Duodenal mucosa (tissue), 2 donors: ENCODE measurements around the gene AFF4.
A peak's percentile ranks its signal among the peaks of the same experiment; 100 is the strongest.

Source experiments
- H3K27ac ChIP-seq: one replicate; pipeline ENCODE4 v1.7.0; 2013; ENCODE audit warnings: low read depth, low read length
- H3K27me3 ChIP-seq, 2 donors: one replicate each; pipeline ENCODE4 v1.7.0; 2013; ENCODE audit warnings: low read length in 2 of 2, control low read depth in 1 of 2; ENCODE audit not compliant: insufficient read depth in 2 of 2, control insufficient read depth in 1 of 2
- H3K36me3 ChIP-seq, 2 donors: one replicate each; pipeline ENCODE4 v1.7.0; 2013; ENCODE audit warnings: low read length in 2 of 2, control low read depth in 1 of 2; ENCODE audit not compliant: insufficient read depth in 2 of 2, control insufficient read depth in 1 of 2
- H3K4me1 ChIP-seq, 2 donors: one replicate each; pipeline ENCODE4 v1.7.0; 2013; ENCODE audit warnings: low read length in 2 of 2, control low read depth in 1 of 2; ENCODE audit not compliant: insufficient read depth in 2 of 2, control insufficient read depth in 1 of 2
- H3K4me3 ChIP-seq, 2 donors: one replicate each; pipeline ENCODE4 v1.7.0; 2013; ENCODE audit warnings: low read length in 2 of 2, low read depth in 1 of 2
- H3K9ac ChIP-seq, 2 donors: one replicate each; pipeline ENCODE4 v1.7.0; 2013; ENCODE audit warnings: low read length in 2 of 2, low read depth in 1 of 2
- H3K9me3 ChIP-seq, 2 donors: one replicate each; pipeline ENCODE4 v1.7.0; 2013; ENCODE audit warnings: low read length in 2 of 2, control low read depth in 1 of 2; ENCODE audit not compliant: control insufficient read depth in 1 of 2

Gene AFF4

DNA sequence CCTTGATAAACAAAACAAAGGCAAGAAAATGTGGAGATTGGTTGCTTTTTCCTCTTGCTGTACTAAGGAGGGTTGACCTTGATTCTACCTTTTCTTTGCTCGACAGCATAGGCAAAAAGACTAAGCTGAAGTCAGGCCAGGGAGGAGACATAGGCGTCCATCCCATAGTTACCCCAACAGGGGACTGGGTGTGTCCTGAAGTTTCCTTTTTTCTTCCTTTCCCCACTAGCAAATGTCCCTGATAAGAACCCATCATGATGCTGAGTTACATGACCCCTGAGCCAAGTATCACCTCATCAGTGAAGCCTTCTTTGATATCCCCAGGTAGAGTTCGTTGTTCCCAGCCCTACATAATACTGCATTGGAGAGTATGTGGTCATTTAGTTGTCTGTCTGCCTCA is 123.1 kb downstream of the AFF4 start:
- peaks cover 32 to 37% of the 10 kb centered on the region in 2 donors for H3K4me1 ChIP-seq
- no peak overlapping the region for H3K4me3 ChIP-seq
- no peaks in the 10 kb centered on the region for H3K27me3 ChIP-seq
- H3K27ac ChIP-seq, result no peak overlapping the region
- H3K9me3 ChIP-seq, result no peaks in the 10 kb centered on the region
- no peaks in the 10 kb centered on the region for H3K36me3 ChIP-seq
- no peak overlapping the region for H3K9ac ChIP-seq

DNA sequence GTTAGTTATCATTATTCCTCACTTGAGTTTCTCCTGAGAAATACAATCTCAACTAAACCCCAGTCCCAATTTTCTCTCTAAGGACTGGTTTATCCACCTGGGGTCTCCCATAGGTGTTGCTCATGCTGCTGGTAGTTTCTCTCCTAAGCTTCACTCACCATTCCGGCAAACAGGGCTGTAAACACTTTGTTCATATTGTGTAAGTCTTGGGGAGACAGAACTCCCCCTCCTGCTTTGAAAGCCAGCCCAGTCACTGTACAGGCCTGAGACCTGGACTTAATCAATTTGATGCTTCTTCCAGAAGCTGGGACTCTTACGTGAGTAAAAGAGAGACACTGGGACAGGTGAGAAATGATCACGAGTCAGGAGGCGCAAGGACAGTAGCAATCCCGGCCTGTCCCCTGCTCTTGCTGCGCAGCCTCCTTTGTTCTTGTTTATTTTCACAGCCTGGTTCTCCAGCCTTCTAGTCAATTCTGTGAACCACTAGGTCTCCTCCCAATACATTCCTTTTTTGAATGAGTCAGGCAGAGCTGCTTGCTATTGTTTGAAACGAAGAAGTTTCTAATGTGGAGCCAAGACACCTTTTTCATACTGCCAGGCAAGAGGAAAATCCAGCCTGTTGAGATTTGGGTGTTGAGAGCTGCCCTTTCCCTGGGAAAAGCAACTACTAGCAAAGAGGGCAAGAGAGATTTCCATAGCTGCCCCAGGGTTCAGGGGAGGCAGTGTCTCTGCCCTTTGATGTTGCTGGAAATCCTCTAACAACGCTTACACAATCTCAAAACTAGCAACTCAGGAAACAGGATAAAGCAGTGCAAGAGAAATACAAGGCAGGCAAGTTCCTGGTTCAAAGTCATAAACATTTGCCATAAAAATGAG is 123.8 kb downstream of the AFF4 start:
- H3K27me3 ChIP-seq, result no peaks in the 10 kb centered on the region
- no peak overlapping the region for H3K4me3 ChIP-seq
- no peaks in the 10 kb centered on the region for H3K36me3 ChIP-seq
- H3K9me3 ChIP-seq, result no peaks in the 10 kb centered on the region
- H3K9ac ChIP-seq, result peak overlapping the region in 1 of 2 donors; percentile 14
- H3K4me1 ChIP-seq, result peaks cover 32 to 37% of the 10 kb centered on the region in 2 donors
- peak overlapping the region; percentile 37 for H3K27ac ChIP-seq

DNA sequence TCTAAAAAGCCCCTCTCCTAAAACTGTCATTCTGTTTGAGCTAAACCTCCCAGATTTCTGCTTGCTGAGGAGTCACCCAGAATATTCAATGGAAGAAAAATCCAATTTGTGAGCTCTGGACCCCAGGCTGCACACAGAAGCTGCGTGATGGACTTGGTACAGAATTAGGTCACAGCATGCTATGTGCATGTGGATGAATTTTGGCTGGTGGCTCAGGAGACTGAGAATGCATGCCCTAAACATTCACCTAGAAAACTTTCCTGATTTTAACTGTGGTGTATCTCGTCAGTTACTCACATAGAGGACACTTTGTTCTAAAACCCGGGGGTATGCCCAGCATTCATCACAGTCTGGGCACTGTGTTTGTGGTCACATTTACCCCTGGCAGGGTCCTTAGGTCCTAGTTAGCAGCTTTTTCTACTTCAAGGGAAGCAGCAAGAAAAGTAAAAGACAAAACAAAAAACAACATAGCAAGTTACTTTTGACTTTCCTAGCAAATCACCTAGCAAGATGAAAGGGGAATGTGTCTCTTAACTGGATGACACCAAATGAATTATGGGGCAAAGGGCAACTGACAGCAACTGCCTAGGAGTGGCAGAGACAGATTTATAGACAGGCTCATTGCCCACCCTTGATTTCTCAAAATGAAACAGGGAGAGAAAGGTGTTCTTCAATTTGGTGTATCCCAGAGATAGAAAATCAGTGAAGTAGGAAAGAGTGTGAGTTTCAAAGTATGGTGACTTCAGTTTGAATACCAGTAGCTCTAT is 124.7 kb downstream of the AFF4 start:
- no peak overlapping the region for H3K27ac ChIP-seq
- H3K4me1 ChIP-seq, result peaks cover 32 to 37% of the 10 kb centered on the region in 2 donors
- H3K36me3 ChIP-seq, result no peaks in the 10 kb centered on the region
- H3K27me3 ChIP-seq, result no peaks in the 10 kb centered on the region
- H3K4me3 ChIP-seq, result no peak overlapping the region
- no peak overlapping the region for H3K9ac ChIP-seq
- no peaks in the 10 kb centered on the region for H3K9me3 ChIP-seq

DNA sequence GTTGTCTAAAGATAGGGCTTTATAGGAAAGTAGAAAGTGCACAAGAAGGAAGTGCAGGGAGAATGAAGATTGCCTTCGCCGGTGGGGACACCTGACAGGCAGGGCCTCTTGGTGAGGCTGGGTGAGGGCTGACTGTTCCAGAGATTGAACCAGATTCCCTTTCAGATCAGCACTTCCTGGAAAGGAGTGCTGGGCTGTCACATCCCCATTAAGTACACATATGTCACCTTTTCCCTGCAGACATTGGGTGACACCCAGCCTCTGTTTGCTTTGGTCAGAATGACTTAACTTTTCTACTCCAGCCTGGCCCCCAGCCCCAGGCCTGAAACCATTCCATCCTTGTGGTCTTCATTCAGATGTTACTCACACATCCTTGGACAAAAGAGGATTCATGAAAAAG is 125.6 kb downstream of the AFF4 start:
- H3K9ac ChIP-seq, result no peak overlapping the region
- no peak overlapping the region for H3K27ac ChIP-seq

DNA sequence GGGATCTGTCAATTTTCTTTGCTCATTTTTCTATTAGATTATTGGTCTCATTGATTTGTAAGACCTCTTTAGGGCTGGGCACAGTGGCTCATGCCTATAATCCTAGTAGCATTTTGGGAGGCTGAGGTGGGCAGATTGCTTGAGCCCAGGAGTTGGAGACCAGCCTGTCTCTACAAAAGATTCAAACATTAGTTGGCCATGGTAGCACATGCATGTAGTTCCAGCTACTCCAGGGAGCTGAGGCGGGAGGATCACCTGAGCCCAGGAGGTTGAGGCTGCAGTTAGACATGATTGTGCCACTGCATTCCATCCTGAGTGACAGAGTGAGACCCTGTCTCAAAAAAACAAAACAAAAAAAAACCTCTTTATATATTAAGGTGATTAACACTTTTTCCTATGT is 126.6 kb downstream of the AFF4 start:
- Histone ChIP-seq H3K27ac (no peak overlapping the region), H3K27me3 (no peaks in the 10 kb centered on the region)

More for the DNA sequence above, 125.6 kb downstream of the AFF4 start:
- Histone ChIP-seq H3K4me1 (peaks cover 32 to 37% of the 10 kb centered on the region in 2 donors), H3K27me3 (no peaks in the 10 kb centered on the region), H3K36me3 (no peaks in the 10 kb centered on the region), H3K9me3 (no peaks in the 10 kb centered on the region), H3K4me3 (no peak overlapping the region)

GRCh38 chr5:132834057-132834456 is 129.4 kb downstream of the AFF4 start:
- Histone ChIP-seq H3K9ac (no peak overlapping the region), H3K27me3 (peaks cover 0 to 4% of the 10 kb centered on the region in 2 donors), H3K9me3 (no peaks in the 10 kb centered on the region), H3K4me1 (peaks cover 32% of the 10 kb centered on the region in 2 donors), H3K27ac (no peak overlapping the region), H3K4me3 (no peak overlapping the region), H3K36me3 (no peaks in the 10 kb centered on the region)

More for the DNA sequence above, 126.6 kb downstream of the AFF4 start:
- Histone ChIP-seq H3K4me3 (no peak overlapping the region), H3K4me1 (peaks cover 32 to 37% of the 10 kb centered on the region in 2 donors), H3K9ac (no peak overlapping the region), H3K36me3 (no peaks in the 10 kb centered on the region), H3K9me3 (no peaks in the 10 kb centered on the region)

DNA sequence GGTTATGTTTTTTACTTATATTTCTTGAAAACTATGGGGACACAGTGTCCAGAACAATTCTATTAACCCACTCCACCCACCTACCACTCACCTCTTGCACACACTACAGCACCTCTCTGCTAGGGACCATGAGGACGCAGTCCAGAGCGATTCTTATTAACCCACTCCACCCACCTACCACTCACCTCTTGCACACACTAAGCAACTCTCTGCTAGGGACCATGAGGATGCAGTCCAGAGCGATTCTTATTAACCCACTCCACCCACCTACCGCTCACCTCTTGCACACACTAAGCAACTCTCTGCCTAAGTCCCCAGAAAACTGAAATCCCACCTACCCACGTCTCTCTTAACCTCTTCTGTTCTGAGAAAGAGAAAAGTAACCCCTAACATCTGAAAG is 130.8 kb downstream of the AFF4 start:
- no peak overlapping the region for H3K4me3 ChIP-seq
- H3K9me3 ChIP-seq, result no peaks in the 10 kb centered on the region
- H3K27ac ChIP-seq, result no peak overlapping the region
- H3K27me3 ChIP-seq, result peaks cover 0 to 4% of the 10 kb centered on the region in 2 donors
- no peaks in the 10 kb centered on the region for H3K36me3 ChIP-seq
- H3K4me1 ChIP-seq, result peaks cover 24 to 27% of the 10 kb centered on the region in 2 donors
- H3K9ac ChIP-seq, result no peak overlapping the region

DNA sequence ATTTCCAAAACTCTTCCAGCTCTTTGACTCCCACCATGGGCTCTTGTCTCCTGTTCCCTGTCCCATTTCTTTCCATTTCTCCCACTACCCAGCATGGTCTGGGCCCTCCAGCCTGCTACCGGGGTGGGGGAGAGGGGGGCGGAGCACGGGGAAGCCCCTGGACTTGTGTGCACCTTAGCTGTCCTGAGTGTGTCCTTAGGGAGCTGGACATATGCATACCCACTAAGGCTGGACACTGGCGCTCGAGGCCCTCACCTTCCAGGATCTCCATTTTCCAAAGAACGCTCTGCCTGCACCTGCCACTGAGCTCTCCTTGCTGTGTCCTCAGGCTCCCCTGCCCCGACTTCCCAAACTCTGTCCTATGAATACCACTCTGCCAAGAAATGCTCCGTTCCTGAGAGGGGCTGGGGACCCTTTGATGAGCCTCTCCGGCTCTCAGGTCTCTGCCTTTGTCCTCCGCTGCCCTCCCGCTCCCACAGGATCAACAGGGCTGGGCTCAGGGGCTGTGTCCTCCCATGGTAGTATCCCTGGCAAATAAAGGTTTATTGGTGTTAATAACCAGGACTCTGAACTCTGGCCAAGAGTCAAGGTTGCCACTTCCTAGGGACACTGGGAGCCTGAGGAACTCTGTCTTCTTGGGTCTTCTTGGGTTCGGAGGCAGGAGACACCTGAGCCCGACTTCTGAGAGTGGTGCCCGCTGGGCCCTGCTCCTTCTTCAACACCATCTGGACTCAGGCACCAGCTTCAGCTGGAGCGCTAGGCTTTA is 132.2 kb downstream of the AFF4 start:
- peak overlapping the region; percentile 76 to 79 for H3K4me3 ChIP-seq
- H3K27me3 ChIP-seq, result peaks cover 0 to 6% of the 10 kb centered on the region in 2 donors
- no peaks in the 10 kb centered on the region for H3K9me3 ChIP-seq
- no peaks in the 10 kb centered on the region for H3K36me3 ChIP-seq
- peaks cover 21 to 24% of the 10 kb centered on the region in 2 donors for H3K4me1 ChIP-seq
- no peak overlapping the region for H3K27ac ChIP-seq
- H3K9ac ChIP-seq, result peak overlapping the region; percentile 76 to 93

DNA sequence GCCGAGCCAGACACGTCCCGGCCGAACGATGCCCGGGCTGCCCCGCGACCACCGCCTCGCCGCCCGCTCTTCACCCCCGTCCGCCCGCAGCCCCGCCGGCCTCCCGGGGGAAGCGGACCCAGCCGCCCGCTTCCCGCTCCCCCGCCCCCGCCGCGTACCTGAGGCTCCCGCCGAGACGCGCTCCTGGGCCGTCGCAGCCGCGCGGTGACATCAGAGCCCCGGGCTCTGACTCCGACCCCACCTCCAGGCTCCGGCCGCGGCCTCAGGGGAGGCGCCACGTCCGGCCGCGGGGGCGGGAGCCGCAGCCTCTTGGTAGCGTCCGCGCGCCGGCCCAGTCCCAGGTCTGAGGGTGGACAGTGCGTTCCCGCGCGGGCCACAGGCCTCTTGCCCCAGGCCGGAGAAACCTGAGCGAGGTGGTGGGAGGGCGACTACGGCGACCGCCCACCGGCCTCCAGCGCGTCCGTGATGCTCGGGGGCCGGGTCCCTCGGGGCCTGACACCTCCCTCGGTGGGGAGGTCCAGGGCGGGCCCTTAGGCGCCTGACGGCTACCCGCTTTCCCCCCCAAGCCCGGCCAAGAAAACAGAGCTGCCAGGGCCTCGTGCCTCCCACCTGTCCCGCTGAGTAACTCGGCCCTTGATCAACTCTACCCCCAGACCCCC is 132.9 kb downstream of the AFF4 start, which contains the start of gene SHROOM1:
Gene SHROOM1 (minus strand): TSS at position 212 of the 659 bp plus-strand sequence. CDS start 4,507 bp downstream, outside the sequence.
- peaks cover 0 to 6% of the 10 kb centered on the region in 2 donors for H3K27me3 ChIP-seq
- peak within 1 kb of the TSS; percentile 76 to 93 for H3K9ac ChIP-seq
- H3K36me3 ChIP-seq, result no peaks in the 10 kb centered on the region
- H3K4me1 ChIP-seq, result peaks cover 21 to 24% of the 10 kb centered on the region in 2 donors
- peak within 1 kb of the TSS; percentile 76 to 79 for H3K4me3 ChIP-seq
- peak within 1 kb of the TSS; percentile 80 for H3K27ac ChIP-seq
- no peaks in the 10 kb centered on the region for H3K9me3 ChIP-seq
